ENCODE data around the gene RITA1.

Gene RITA1

DNA sequence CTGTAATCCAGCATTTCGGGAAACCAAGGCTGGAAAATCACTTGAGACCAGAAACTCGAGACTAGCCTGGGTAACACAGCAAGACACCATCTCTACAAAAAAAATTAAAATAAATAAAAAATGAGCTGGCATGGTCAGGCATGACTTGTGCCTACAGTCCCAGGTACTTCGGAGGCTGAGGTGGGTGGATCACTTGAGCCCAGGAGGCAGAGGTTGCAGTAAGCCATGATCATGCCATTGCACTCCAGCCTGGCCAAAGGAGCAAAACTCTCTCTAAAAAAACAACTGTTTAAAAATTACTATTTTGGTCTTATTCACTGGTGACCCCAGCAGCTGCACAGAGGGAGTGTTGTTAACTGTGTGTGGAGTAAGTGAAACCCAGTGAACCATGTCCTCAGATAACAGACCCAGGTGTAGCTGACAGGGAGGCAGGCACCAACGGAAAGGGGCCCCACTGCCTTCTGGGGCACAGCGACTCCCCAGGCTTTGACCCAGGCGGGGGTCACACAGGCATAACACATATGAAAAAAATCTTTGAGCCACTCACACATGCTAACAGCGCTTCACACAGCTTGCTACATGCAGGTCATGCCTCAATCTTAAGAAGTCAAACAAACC, 12.3 kb upstream of the RITA1 start:
- FAIRE-seq (no peak), DNase-seq (ENCODE audit: low spot score) (no peak)

DNA sequence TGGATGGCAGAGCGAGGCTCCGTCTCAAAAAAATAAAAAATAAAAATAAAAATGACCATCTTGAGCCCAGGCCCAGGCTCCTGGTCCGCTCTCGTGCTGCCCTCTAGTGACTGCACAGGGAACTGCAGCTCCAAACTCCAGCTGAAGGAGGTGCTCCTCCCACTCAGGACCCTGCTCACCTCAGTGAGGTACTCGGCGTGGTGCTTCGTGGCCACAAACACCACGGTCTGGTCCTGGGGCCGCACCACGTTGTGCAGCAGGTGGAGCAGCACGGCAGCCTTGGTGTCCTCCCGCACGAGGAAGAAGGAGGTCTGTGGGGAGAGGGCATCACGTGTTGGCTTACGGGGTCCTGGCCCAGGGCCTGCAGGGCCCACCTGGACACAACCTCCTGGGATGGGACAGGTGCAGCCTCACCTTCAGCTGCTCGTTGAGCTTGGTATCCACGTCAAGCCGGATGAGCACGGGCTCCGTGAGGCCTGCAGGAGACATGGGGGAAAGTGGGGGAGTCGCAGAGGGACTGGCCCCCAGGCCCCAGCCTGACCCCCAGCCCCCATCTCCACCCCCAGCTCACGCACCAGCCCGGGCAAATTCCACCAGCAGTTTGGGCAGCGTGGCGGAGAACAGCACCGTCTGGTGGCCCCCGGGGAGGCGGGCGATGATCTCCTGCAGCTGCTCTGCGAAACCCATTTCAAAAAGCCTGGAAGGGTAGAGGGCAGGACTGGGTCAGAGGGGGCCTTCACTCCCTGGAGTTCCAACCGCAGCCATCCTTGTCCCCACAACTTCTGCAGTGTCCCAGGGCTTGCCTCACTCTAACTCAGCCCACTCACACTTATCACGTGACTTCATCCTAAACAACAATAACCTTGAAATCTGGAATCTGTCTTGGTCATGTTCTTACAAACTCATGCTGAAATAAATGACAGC, 10.8 kb upstream of the RITA1 start:
- FAIRE-seq: peak; percentile 23
- DNase-seq (ENCODE audit: low spot score): peak; percentile 82

DNA sequence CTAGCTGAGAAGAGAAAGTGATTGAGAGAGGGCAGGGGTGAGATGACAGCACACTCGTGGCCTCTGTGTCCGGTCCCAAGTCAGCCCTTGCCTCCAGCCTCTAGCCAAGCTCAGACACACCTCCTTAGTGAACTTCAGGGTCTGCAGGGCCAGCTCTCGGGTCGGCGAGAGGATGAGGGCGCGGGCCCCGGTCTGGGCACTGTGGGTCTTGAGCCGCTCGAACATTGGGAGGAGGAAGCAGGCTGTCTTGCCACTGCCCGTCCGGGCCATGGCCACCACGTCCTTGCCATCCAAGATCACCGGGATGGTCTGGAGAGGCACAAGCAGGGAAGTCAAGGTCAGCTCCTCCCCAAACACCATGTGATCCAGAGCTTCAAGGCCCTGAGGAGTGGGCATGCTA, 6.5 kb upstream of the RITA1 start:
- FAIRE-seq: no peak
- no peak for DNase-seq (ENCODE audit: low spot score)

DNA sequence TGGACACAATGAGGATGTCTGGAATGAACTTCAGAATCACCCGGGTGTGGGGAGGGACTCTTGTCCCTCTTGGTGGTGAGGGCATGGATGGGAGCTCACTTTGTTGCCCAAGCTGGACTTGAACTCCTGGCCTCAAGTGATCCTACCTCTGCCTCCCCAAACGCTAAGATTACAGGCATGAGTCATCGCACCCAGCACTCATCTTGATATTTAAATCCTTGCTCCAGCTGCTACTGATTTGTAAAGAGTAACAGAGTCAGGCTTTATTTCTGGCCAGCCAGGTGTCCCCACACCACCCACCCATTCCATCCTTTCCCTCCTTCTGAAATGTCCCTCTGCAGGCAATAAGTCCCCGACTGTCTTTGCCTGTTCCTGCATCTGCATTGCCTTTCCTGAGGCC, 5.2 kb upstream of the RITA1 start:
- FAIRE-seq: no peak

DNA sequence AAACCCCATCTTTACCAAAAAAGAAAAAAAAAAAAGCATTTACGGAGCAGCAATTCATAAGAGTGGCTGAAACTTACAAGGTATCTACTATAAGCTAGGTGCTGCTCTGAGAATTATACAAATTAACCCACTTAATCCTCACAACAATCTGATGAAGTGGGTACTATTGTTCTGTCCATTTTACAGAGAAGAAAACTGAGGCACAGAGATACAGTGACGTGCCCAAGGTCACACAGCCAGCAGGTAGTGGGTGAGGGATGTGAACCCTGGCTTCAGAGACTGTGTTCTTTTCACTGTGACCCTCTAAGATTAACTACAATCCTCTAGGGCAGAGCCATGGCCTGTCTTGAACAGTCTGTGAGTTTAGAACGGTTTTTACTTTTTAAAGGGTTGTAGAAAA, 3.5 kb upstream of the RITA1 start:
- FAIRE-seq (no peak), DNase-seq (ENCODE audit: low spot score) (no peak)

More for the DNA sequence above, 5.2 kb upstream of the RITA1 start:
- no peak for DNase-seq (ENCODE audit: low spot score)

DNA sequence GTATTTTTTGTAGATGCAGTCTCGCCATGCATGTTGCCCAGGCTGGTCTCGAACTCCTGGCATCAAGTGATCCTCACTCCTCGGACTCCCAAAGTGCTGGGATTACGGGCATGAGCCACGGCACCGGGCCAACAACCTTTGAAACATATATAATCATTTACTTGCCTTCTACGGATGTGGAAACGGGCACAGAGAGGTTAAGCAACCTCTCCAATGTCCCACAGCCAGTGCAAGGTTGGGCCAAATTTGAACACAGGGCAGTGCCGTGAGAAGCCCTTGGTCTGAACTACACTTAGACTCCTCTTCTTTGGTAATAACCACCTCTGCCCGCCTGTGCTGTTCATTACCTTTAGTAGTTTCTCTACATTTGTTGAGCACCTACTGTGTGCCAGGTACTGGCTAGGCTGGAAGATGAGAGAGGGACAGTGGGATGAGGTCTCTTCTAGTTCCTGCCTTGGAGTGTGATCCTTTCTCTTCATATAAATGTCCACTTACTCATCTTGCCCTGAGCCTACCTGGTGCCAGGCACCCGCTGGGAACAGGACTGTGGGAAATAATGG, 2.4 kb upstream of the RITA1 start:
- DNase-seq (ENCODE audit: low spot score) (no peak), FAIRE-seq (no peak)

DNA sequence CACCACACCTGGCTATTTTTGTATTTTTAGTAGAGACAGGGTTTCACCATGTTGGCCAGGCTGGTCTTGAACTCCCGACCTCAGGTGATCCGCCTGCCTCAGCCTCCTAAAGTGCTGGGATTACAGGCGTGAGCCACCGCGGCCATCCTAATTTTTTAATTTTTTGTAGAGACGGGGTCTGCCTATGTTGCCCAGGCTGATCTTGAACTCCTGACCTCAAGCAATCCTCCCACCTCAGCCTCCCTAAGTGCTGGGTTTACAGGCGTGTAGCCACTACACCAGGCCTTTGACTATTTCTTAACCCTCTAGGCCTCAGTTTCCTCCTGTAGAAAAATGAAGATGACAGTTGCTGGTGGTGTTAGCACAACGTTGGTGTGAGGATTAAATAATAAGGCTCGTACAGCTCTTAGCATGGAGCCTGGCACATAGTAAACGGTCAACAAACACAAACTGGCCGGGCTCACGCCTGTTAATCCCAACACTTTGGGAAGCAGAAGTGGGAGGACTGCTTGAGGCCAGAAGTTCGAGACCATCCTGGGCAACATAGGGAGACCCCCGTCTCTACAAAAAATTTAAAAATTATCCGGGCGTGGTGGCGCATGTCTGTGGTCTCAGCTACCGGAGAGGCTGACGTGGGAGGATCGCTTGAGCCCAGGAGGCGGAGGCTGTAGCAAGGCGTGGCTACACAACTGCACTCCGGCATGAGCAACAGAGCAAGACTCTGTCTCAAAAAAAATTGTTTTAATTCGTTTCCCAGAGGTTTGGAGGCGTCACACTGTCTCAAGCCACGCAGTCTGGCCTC, 1.2 kb upstream of the RITA1 start:
- DNase-seq (ENCODE audit: low spot score) (peak; percentile 41), FAIRE-seq (no peak)

DNA sequence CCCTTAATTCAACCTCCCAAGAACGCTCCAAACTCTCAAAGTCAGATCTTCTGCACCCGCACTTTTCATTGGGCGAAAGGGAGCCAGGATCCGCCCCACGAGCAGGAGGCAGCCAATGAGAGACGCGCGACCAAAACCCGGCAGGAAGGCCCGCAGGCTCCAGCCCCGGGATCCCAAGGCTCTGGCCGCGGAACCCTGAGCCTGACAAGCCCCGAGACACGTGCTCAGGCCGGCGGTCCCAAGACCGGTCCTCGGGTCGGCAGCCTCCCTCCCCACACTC, 681 bp upstream of the RITA1 start:
- peak; percentile 94 for DNase-seq (ENCODE audit: low spot score)
- FAIRE-seq: no peak

DNA sequence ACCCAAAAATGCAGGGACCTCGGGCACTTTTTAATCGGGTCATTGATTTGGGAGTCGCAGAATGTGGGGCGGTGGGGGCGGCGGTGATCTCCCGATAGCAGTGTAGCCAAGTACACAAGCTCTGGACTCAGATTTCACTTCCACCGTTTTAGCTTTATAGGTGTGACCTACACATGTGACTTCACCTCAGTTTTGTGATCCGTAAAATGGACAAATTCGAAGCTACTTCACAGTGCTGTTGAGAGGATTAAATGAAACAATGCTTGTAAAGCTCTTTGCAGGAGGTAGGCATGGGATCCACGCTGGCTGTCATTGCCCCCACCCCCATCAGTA, 478 bp downstream of the RITA1 start:
- FAIRE-seq (no peak), DNase-seq (ENCODE audit: low spot score) (no peak)

DNA sequence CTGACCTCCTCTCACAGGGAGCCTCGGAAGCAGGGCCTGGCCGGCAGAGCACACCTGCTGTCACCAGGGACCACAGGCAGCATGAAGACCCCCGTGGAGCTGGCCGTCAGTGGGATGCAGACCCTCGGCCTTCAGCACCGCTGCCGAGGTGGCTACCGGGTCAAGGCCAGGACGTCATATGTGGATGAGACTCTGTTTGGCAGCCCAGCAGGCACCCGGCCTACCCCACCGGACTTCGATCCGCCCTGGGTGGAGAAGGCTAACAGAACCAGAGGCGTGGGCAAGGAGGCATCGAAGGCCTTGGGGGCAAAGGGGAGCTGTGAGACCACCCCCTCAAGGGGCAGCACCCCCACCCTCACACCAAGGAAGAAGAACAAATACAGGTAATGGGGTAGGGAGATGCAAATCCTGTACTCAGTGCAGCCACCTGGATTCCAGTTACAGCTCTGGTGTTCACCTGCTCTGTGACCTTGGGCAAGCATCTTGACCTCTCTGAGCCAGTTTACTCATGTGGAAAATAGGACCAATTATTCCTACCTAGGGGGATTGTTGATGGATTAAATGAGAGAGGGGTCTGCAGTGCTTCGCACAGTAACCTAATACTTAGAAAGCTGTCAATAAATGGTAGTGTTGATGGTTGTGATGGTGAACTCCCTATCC, 1.3 kb downstream of the RITA1 start:
- DNase-seq (ENCODE audit: low spot score) (no peak), FAIRE-seq (no peak)

DNA sequence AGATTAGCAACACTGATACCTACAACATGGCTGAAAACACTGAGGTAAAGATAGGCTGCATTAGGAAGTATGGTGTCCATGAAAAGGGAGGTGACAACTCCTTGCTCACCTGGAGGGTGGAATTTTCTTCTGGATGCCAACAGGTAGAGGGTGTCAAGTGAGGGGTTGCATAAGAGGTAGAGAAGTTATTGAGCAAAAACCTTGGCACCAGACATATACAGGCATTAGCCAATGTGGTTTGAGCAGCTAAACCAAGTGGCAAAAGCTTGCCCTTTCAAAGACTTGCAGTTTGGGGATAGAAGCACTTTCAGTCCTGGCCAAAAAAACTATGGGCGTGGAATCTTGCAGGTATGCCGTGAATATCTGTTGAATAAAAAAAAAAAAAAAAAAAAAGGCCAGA, 3.8 kb downstream of the RITA1 start:
- DNase-seq (ENCODE audit: low spot score) (no peak), FAIRE-seq (no peak)

DNA sequence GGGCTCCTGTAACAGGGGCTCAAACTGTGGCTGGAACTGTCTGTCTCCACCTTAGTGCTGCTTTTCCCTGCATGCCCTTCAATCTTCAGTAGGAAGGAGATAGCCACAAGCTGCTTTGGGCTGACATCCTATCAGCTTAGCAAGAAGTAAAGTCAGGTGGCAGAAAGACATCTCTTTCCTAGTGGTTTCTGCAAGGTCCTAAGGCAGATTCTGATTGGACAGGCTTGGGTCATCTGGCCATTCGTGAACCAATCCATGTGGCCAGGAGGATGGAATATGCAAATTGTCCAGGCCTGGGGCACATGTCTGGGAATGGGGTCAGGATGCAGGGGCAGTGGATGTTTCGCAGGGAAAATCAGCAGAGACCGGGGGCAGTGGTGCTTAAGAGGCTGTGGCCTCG, 5.2 kb downstream of the RITA1 start:
- no peak for FAIRE-seq
- peak; percentile 30 for DNase-seq (ENCODE audit: low spot score)

DNA sequence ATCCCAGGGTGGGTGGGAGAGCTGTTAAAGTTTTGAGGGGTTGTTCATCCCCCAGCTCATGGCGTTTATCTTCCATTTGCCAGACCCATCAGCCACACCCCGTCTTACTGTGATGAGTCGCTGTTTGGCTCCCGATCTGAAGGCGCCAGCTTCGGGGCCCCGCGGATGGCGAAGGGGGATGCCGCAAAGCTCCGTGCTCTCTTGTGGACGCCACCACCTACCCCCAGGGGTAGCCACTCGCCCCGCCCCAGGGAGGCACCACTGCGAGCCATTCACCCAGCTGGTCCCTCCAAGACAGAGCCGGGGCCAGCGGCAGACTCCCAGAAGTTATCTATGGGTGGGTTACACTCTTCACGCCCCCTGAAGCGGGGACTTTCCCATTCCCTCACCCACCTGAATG, 5.7 kb downstream of the RITA1 start:
- FAIRE-seq (no peak), DNase-seq (ENCODE audit: low spot score) (no peak)

DNA sequence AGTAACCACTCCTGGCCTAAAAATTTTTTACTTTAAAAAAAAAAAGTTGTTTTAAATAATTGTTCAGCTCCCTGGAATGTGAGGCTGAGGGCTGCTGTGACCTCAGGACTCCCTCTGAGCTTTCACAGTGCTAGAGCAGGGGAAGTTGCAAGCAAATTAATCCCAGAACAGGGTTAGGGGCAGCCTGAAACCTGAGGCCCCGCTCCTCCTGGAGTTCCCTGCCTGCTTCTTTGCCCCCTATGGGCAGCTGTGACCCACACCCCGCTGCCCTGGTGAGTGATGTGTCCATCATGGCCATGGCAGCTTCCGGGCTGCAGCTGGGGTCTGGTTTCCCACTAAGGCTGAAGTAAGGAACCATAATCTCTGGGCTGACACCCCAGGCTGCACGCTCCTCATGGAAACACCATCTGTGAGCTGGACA, 9.5 kb downstream of the RITA1 start:
- peak; percentile 52 for DNase-seq (ENCODE audit: low spot score)
- FAIRE-seq: no peak

DNA sequence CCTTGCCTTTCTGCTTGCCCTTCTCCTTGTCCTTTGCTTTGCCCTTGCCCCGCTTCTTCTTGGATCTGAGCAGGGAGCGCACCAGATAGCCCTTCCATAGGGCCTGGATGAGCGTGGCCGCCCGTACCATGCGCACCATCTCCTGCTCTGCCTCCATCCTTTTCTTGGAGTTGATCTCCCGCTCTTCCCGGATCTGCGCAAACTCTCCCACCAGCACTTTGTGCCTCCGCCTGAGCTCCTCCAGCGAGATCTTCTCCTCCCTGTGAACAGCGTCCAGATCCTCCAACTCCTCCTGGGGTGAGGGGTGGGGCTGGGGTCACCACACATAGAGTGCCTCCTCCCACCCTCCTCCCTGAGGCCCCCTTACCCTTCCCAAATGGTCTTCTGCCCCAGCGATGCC, 10.1 kb downstream of the RITA1 start:
- no peak for DNase-seq (ENCODE audit: low spot score)
- FAIRE-seq: no peak

DNA sequence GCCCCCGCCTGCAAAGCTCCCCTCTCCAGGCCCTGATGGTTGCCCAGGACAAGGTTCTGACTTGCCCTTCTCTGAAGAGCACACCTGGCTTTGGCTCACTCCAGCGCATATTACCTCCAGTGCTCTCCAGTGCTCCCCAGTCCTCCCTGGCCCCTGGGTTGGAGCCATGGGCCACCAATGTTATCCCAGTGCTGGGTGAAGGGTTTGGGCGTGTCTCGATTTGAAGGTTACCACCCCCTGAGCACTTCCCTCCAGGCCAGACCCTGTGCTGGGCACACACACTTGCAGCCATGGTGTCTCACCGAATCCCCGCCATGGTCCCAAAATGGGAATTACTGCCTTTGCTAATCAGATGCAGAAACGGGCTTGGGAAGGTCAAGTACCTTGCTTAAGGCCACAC, 11.1 kb downstream of the RITA1 start:
- DNase-seq (ENCODE audit: low spot score) (no peak), FAIRE-seq (no peak)

DNA sequence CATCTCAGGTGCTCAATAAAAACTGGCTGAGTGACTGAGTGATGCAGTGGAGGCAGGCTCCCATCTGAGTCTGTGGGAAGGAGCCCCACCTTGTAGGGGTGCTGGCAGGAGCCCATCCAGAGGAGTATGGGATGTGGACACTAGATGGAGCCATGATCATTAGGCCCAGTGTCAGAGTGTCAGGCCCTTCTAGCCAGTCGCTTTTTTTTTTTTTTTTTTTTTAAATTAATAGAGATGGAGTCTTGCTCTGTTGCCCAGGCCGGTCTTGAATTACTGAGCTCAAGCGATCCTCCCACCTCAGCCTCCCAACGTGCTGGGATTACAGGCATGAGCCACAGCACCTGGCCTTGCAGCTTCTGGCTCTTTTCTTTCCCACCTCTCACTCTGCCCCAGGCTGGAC, 11.5 kb downstream of the RITA1 start:
- no peak for FAIRE-seq
- peak; percentile 79 for DNase-seq (ENCODE audit: low spot score)

DNA sequence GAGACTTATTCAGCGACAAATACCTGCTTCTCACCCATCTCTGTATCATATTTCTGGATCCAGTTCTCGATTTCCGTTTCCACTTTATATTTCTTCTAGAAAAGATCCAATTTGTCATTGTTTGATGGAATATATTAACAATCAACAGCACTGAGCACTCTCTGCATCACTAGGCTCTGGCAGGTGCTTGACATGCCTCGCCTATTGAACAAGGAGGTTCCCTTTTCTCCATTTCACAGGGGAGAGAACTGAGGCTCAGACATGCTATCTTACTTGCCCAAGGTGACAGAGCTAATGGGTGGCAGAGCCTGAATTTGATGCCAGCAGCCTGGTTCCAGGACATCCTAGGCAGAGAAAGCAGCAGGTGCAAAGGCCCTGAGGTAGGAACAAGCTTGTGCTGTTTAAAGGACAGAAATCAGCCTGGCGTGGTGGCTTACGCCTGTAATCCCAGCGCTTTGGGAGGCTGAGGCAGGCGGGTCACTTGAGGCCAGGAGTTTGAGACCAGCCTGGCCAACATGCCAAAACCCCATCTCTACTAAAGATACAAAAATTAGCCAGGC, 12.1 kb downstream of the RITA1 start:
- DNase-seq (ENCODE audit: low spot score) (no peak), FAIRE-seq (no peak)

DNA sequence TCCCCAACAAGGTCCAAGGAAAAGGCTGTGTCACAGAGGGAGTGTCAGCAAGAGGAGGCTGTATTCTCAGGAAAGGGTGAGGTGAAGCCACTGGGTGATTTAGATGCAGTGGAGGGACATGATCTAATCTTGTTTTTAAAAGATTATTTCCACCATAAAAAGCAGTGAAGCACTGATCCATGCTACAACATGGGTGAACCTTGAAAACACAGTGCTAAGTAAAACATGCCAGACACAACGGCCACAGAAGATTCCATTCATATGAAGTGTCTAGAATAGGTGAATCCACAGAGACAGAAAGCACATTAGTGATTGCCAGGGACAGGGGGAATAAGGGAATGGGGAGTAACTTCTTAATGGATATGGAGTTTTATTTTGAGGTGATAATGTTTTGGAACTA, 12.8 kb downstream of the RITA1 start:
- DNase-seq (ENCODE audit: low spot score): no peak
- FAIRE-seq: no peak

DNA sequence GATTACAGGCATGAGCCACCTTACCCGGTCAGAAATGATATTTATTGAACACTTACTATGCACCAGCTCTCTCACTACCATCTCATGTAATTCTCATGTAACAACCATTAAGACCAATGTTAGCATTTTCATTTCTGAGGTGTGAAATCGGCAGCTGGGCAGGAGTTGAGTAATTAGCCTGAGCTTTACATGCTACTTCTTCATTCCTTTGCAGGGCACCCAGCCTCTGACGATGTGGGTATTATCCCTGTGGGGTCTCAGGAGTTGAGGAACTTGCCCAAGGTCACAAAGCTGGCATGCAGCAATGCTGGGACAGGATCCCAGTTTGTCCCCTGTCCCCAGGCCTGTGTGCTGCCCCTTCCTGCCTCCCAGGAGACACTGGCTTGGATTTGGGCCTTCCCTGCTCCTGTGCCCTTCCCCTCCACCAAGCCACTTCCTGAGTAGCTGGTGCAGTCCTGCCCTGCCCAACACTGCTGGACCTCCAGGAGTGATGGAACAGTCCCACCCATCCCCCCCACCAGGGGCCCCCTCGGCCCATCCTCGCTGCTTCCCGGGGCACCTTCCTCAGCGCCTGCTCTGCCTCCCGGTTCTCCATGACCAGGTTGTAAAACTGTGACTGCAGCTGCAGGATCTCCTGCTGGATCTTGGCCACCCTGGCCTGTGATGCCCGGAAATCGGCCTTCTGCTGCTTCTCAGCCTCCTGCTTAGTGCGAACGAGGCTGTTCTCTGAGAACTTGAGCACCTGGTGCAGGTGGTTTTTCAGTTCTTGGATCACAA, 14.7 kb downstream of the RITA1 start:
- FAIRE-seq (peak; percentile 13), DNase-seq (ENCODE audit: low spot score) (no peak)

Measured in urothelium cell line (cell line).